GM23248 (cell line): ENCODE data around the gene TMEM163.

ENCODE experiments used
- EZH2 ChIP-seq: fragments of 200-600 bp; sonication (generic); IDR thresholded peaks from 2 replicates; pipeline ENCODE4 v1.6.1; 2018; ENCODE audit warnings: antibody characterized with exemption, mild to moderate bottlenecking; ENCODE audit not compliant: insufficient read depth, poor library complexity, severe bottlenecking
- EZH2phosphoT487 ChIP-seq: fragments of 200-600 bp; sonication (generic); IDR thresholded peaks from 2 replicates; pipeline ENCODE4 v1.6.1; 2018; ENCODE audit warnings: antibody characterized with exemption, moderate library complexity, mild to moderate bottlenecking, low read depth; ENCODE audit not compliant: insufficient read depth

DNA sequence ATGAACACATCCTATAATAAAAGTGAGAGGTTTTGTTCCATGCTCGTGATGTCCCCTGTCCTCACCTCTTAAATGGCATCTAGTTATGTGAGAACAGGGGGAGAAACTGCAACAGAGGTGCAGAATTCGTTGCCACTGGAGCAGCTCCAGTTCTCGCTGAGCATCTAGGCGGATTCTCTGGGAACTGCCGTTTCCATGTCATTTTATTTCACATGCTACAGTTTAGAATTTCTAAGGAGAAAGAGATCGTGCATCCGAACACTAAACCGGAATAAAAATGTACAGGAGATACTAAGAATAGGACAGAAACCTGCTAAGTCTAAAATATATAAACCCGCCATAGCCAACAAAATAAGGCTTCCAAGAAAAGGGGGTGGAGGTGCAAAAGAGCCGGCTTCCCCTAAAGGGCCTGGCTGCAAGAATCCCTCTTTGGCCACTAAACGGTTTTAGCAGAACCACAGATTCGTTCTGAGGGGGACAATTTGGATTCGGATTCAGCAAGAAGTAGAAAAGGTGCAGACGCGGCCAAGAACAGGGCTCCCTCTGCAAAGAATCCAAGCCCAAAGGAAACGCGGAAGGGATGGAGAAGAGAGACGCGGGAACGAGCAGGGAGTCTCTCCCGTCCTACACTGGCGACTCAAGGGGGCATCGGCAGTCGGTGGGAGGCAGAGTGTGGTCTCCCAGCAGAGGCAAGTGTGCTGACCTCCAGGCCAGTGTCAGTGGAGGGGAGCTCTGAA, 1.3 kb downstream of the TMEM163 start:
- no peak for TF ChIP-seq EZH2phosphoT487
- peak; percentile 18 for TF ChIP-seq EZH2
